IMR-90 (cell line): Measurements from ENCODE around the gene NR4A2. TPM values are rescaled to one million over a fixed set of nuclear protein-coding genes. Genes with fewer than 3 reads are reported as not detected.
A peak's percentile ranks its signal among the peaks of the same experiment; 100 is the strongest.

Source experiments
- ATAC-seq: fragments of 200-7000 bp; cut with Tn5 transposase; 2 replicates; pipeline ENCODE4 v1.9.1; 2020; ENCODE audit warnings: low read depth, mild to moderate bottlenecking, moderate library complexity
- BruUV-seq: library from RNA; stranded (reverse); fragments of 400-500 nt; replicated peaks from 2 replicates; lab custom pipeline; 2021; lab: Mats Ljungman, UMichigan
- CTCF ChIA-PET: fragments of 300-600 bp; formaldehyde crosslinking; extraction: SDS; loops from one replicate; lab custom pipeline; 2021; ENCODE audit warnings: antibody characterized with exemption; lab: Yijun Ruan, JAX
- POLR2A ChIA-PET: fragments of 300-600 bp; sonication (Branson Sonifier 250); formaldehyde crosslinking; loops from one replicate; lab custom pipeline; 2022; ENCODE audit warnings: antibody characterized with exemption; ENCODE audit not compliant: unreplicated experiment; lab: Charles Lee
- DNase-seq: peaks from one replicate; pipeline ENCODE4 v3.0.0; 2013
- H2AFZ ChIP-seq: replicated peaks from 2 replicates; pipeline ENCODE3; 2013; ENCODE audit warnings: low read length, mild to moderate bottlenecking; ENCODE audit not compliant: poor library complexity
- H2AK5ac ChIP-seq: 2 replicates; pipeline ENCODE4 v1.6.1; 2013; ENCODE audit warnings: low read depth, low read length, inconsistent platforms
- H2AK9ac ChIP-seq: replicated peaks from 2 replicates; pipeline ENCODE3; 2013; ENCODE audit warnings: mild to moderate bottlenecking, low read depth, low read length, moderate library complexity; ENCODE audit not compliant: poor library complexity
- H2BK120ac ChIP-seq: 2 replicates; pipeline ENCODE4 v1.6.1; 2013; ENCODE audit warnings: low read depth, low read length, inconsistent platforms
- H2BK15ac ChIP-seq: 3 replicates; pipeline ENCODE4 v1.6.1; 2013; ENCODE audit warnings: low read depth, low read length, inconsistent platforms
- H2BK20ac ChIP-seq: 2 replicates; pipeline ENCODE4 v1.6.1; 2013; ENCODE audit warnings: low read depth, mild to moderate bottlenecking, inconsistent platforms, low read length, moderate library complexity
- H2BK5ac ChIP-seq: 2 replicates; pipeline ENCODE4 v1.6.1; 2013; ENCODE audit warnings: mild to moderate bottlenecking, low read depth, low read length, inconsistent platforms; ENCODE audit not compliant: poor library complexity, severe bottlenecking
- H3K14ac ChIP-seq: replicated peaks from 2 replicates; pipeline ENCODE4 v1.6.1; 2013; ENCODE audit warnings: low read depth, low read length, inconsistent platforms
- H3K18ac ChIP-seq: 2 replicates; pipeline ENCODE4 v1.6.1; 2013; ENCODE audit warnings: low read depth, low read length, control low read depth
- H3K23ac ChIP-seq: 2 replicates; pipeline ENCODE4 v1.6.1; 2013; ENCODE audit warnings: low read depth, low read length, inconsistent platforms
- H3K27ac ChIP-seq: 2 replicates; pipeline ENCODE4 v1.5.1; 2013; ENCODE audit warnings: mild to moderate bottlenecking, control low read depth, low read length; ENCODE audit not compliant: insufficient read depth
- H3K27me3 ChIP-seq: 2 replicates; pipeline ENCODE4 v1.6.1; 2013; ENCODE audit warnings: low read length; ENCODE audit not compliant: control insufficient read depth, insufficient read depth
- H3K36me3 ChIP-seq: 2 replicates; pipeline ENCODE4 v1.6.1; 2013; ENCODE audit warnings: low read length, mixed read lengths; ENCODE audit not compliant: control insufficient read depth, insufficient read depth
- H3K4ac ChIP-seq: 2 replicates; pipeline ENCODE4 v1.6.1; 2013; ENCODE audit warnings: low read depth, low read length, inconsistent platforms
- H3K4me1 ChIP-seq: 2 replicates; pipeline ENCODE4 v1.6.1; 2013; ENCODE audit warnings: low read length, mixed read lengths; ENCODE audit not compliant: control insufficient read depth, insufficient read depth
- H3K4me2 ChIP-seq: 2 replicates; pipeline ENCODE4 v1.6.1; 2013; ENCODE audit warnings: low read depth, mild to moderate bottlenecking, control low read depth, low read length, moderate library complexity
- H3K4me3 ChIP-seq: 2 replicates; pipeline ENCODE4 v1.5.1; 2013; ENCODE audit warnings: low read depth, mild to moderate bottlenecking, control low read depth, low read length, moderate library complexity; ENCODE audit not compliant: insufficient read depth
- H3K56ac ChIP-seq: 2 replicates; pipeline ENCODE4 v1.6.1; 2013; ENCODE audit warnings: low read length, inconsistent platforms; ENCODE audit not compliant: insufficient read depth; ENCODE audit errors: extremely low read depth
- H3K79me1 ChIP-seq, 2 experiments: 2 replicates each; pipeline ENCODE4 v1.6.1; 2013; ENCODE audit warnings: low read length in 2 of 2, inconsistent platforms in 1 of 2, low read depth in 1 of 2
- H3K9ac ChIP-seq: 2 replicates; pipeline ENCODE4 v1.6.1; 2013; ENCODE audit warnings: low read depth, low read length, control low read depth
- H3K9me1 ChIP-seq: 2 replicates; pipeline ENCODE4 v1.6.1; 2013; ENCODE audit warnings: low read length, inconsistent platforms; ENCODE audit not compliant: insufficient read depth
- H3K9me3 ChIP-seq: 2 replicates; pipeline ENCODE4 v1.6.1; 2013; ENCODE audit warnings: low read length; ENCODE audit not compliant: control insufficient read depth, insufficient read depth
- H4K20me1 ChIP-seq: 2 replicates; pipeline ENCODE4 v1.6.1; 2013; ENCODE audit warnings: low read length, inconsistent platforms; ENCODE audit not compliant: insufficient read depth
- H4K5ac ChIP-seq: 2 replicates; pipeline ENCODE4 v1.6.1; 2013; ENCODE audit warnings: mild to moderate bottlenecking, low read depth, low read length, control low read depth
- H4K8ac ChIP-seq, 2 experiments: 2 replicates each; pipeline ENCODE4 v1.6.1; 2013; ENCODE audit warnings: low read depth in 2 of 2, low read length in 2 of 2, control low read depth in 1 of 2, inconsistent platforms in 1 of 2
- H4K91ac ChIP-seq: 2 replicates; pipeline ENCODE4 v1.6.1; 2013; ENCODE audit warnings: low read depth, low read length, inconsistent platforms; ENCODE audit not compliant: insufficient read depth
- CEBPB ChIP-seq: IDR thresholded peaks from 2 replicates; pipeline ENCODE4 v1.6.1; 2012; ENCODE audit warnings: low read depth, low read length, improper control_type of control experiment
- CHD1 ChIP-seq: IDR thresholded peaks from 2 replicates; pipeline ENCODE4 v1.6.1; 2012; ENCODE audit warnings: low read depth, low read length, improper control_type of control experiment
- FOS ChIP-seq: fragments of 150-350 bp; IDR thresholded peaks from 2 replicates; pipeline ENCODE4 v1.6.1; 2016; ENCODE audit warnings: low read depth, low read length
- MXI1 ChIP-seq: IDR thresholded peaks from 2 replicates; pipeline ENCODE4 v1.6.1; 2012; ENCODE audit warnings: low read depth, mild to moderate bottlenecking, low read length, moderate library complexity, borderline replicate concordance
- POLR2A ChIP-seq: IDR thresholded peaks from 2 replicates; pipeline ENCODE4 v1.6.1; 2012; ENCODE audit warnings: mild to moderate bottlenecking, low read depth, low read length
- RAD21 ChIP-seq: IDR thresholded peaks from 2 replicates; pipeline ENCODE4 v1.6.1; 2012; ENCODE audit warnings: low read length, improper control_type of control experiment
- SMC3 ChIP-seq: fragments of 150-350 bp; IDR thresholded peaks from 2 replicates; pipeline ENCODE4 v1.6.1; 2016; ENCODE audit warnings: low read depth, mild to moderate bottlenecking, antibody characterized with exemption, low read length, moderate library complexity
- WGBS, 2 experiments: methylation state at CpG; one replicate each; pipeline versions ENCODE4 v1.1.5 to v1.1.7; 2013; ENCODE audit warnings: missing lambda C conversion rate in 2 of 2; ENCODE audit not compliant: insufficient read length in 1 of 2; ENCODE audit errors: extremely low coverage in 2 of 2; 5-methylcytosine and 5-hydroxymethylcytosine counted together
- dilution Hi-C: fragments of 300-500 bp; cut with HindIII; formaldehyde crosslinking; loops from one replicate; pipeline ENCODE4 v1.14.3; 2018; ENCODE audit warnings: low sequenced_read_pairs; ENCODE audit not compliant: unreplicated experiment
- in situ Hi-C: fragments of 300-500 bp; cut with MboI; formaldehyde crosslinking; loops from 3 replicates; pipeline ENCODE4 v1.14.3; 2019; ENCODE audit warnings: low sequenced_read_pairs, inconsistent platforms, mixed read lengths
- intact Hi-C: fragments of 100-400 bp; cut with micrococcal nuclease; formaldehyde crosslinking; loops from 2 replicates; pipeline ENCODE4 v1.10.0; 2022
- polyA plus RNA-seq, 3 experiments: library from polyadenylated mRNA; depleted of rRNA; stranded (reverse); fragments of >200 nt; gene quantifications; 2 replicates each; pipeline ENCODE4 v1.2.3, GENCODE V29; 2012; ENCODE audit warnings: low replicate concordance in 1 of 3
- total RNA-seq: library from RNA; depleted of rRNA; stranded (reverse); fragments of >200 nt; gene quantifications from 2 replicates; pipeline ENCODE4 v1.2.3, GENCODE V29; 2012

Gene NR4A2
- total and polyA plus RNA-seq, 2 of the 4 experiments (the other 2 are of a cell fraction), result 0.72 to 2.3 TPM

DNA sequence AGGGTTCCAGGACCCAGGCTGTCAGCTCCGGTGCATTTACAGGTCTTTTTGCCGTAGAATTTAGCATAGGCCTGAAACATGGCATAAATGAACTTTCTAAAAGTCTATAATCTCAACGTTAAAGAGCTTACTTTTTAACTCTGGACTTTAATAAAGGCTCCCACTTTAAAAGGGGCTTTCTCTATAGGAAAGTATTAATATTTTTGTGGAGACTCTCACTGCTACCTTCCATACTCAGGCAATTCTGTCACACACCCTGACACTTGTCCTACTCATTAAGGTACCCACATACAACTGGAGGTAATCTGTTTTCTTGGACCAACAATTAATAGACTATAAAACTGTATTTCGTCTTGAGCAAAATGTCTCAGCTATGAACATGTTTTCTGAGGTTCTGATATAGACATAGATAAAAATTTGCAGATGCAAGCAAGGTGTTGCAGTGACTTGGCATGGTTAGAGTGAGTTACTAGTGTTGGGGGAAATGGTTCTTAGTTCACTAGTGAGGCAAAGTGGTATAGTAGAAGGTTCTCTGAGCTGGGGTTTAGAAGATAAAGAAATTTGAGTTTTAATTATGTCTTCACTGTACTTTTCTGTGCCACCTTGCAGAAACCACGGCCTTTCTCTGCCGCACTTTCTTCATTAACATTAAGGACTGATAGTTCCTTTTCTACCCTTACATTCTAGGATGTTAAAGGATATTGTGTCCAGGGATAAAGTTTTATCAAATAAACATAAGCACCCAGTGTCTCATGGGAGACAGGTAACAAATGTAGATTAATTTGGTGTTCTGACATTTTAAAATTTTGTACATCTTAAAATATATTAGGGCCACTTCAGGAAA is 10.8 kb upstream of the NR4A2 start:
- ChIA-PET CTCF (interaction anchor here (1.5 to 1.9 kb wide), 2 partner anchors 15 to 222 kb away, joined by 3 to 5 read pairs; no protein-coding TSS in a partner anchor), POLR2A (no interaction called here)
- Histone ChIP-seq H4K8ac (peak overlapping the region; percentile 87 to 98; a peak in 3 of 4 replicates), H3K79me1 (peaks cover 8 to 13% of the 10 kb centered on the region in 2 experiments; a peak in 3 of 4 replicates), H2AK5ac (no peak overlapping the region), H3K27ac (peak overlapping the region; percentile 91), H3K18ac (peak overlapping the region; percentile 88), H2BK15ac (peak overlapping the region; percentile 88; the same call in 2 of the 3 replicates), H2AFZ (peak overlapping the region; percentile 88), H3K4me2 (peak overlapping the region; percentile 96), H3K4me3 (peak overlapping the region; percentile 85), H2BK120ac (peak overlapping the region; percentile 78; the same call in 1 of the 2 replicates), H4K20me1 (no peaks in the 10 kb centered on the region), H3K4me1 (no peaks in the 10 kb centered on the region), H3K9me3 (no peaks in the 10 kb centered on the region), H3K14ac (no peak overlapping the region; the same call in 1 of the 2 replicates), H3K23ac (peak overlapping the region; percentile 96), H2BK20ac (no peak overlapping the region), H3K36me3 (no peaks in the 10 kb centered on the region), H3K9me1 (no peaks in the 10 kb centered on the region), H2AK9ac (no peak overlapping the region), H3K27me3 (no peaks in the 10 kb centered on the region), H3K4ac (peak overlapping the region; percentile 90), H2BK5ac (peak overlapping the region; percentile 78), H3K9ac (peak overlapping the region; percentile 99), H4K5ac (peak overlapping the region; percentile 84), H4K91ac (peak overlapping the region; percentile 93), H3K56ac (0 out of 2 replicates have a peak overlapping the region, but pooled peaks have one; percentile 79)
- in situ Hi-C loops (loop anchor here (25.0 kb wide), 3 partner anchors 244 to 1519 kb away; no protein-coding TSS in a partner anchor), intact Hi-C loops (loop anchor here (2.0 to 5.0 kb wide), 2 partner anchors 57 to 904 kb away; no protein-coding TSS in a partner anchor), dilution Hi-C loops (no loop called here)
- BruUV-seq, result no TSS peak
- ATAC-seq (no peak), DNase-seq (no peak)
- no CpG with 5 or more reads among the region's 6 CpGs for WGBS, 2 experiments
- no peak for TF ChIP-seq MXI1
- TF ChIP-seq FOS, result no peak
- no peak for TF ChIP-seq POLR2A
- no peak for TF ChIP-seq RAD21
- no peak for TF ChIP-seq CHD1
- TF ChIP-seq SMC3, result no peak
- TF ChIP-seq CEBPB, result no peak
